ENCODE results near the gene AGAP2.
A peak's percentile ranks its signal among the peaks of the same experiment; 100 is the strongest.

Gene AGAP2

GRCh38 chr12:57770734-57771133 is 32.2 kb upstream of the AGAP2 start:
- Histone ChIP-seq H3K27ac (ENCODE audit: poor library complexity, severe bottlenecking) (peak overlapping the region; percentile 81), H3K27me3 (ENCODE audit: insufficient read depth, poor library complexity, severe bottlenecking) (no peaks in the 10 kb centered on the region), H3K4me3 (ENCODE audit: severe bottlenecking) (no peak overlapping the region), H3K36me3 (ENCODE audit: low read depth) (peaks cover 32% of the 10 kb centered on the region), H3K4me1 (ENCODE audit: insufficient read depth, poor library complexity, severe bottlenecking) (peaks cover 4% of the 10 kb centered on the region), H3K9me3 (ENCODE audit: severe bottlenecking) (no peaks in the 10 kb centered on the region)
- no peak for ATAC-seq (ENCODE audit: low read depth)
- DNase-seq (ENCODE audit: low spot score), result no peak
- no peak for TF ChIP-seq CTCF (IDR thresholded peaks at IDR 0.05; ENCODE audit: poor library complexity, severe bottlenecking)

DNA sequence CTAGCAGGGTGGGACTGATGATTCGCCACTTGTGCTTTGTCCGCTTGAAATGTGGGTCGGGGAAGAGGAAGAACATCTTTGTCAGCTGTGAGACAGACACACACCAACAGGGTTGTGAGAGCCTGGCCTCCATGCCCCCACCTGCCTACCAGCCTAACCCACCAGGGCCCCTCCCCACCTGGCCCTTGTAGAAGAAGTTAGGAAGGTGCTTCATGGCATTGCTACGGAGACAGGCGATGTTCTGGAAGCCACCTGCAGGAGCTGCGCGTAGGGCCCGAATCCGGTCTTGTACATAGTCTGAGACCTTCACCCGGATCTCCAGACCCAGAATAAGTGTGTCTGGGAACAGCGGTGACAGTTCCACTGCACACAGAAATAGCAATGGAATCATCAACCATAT is 31.1 kb upstream of the AGAP2 start:
- Histone ChIP-seq H3K4me3 (ENCODE audit: severe bottlenecking) (no peak overlapping the region), H3K27ac (ENCODE audit: poor library complexity, severe bottlenecking) (no peak overlapping the region), H3K27me3 (ENCODE audit: insufficient read depth, poor library complexity, severe bottlenecking) (no peaks in the 10 kb centered on the region), H3K36me3 (ENCODE audit: low read depth) (peaks cover 27% of the 10 kb centered on the region), H3K9me3 (ENCODE audit: severe bottlenecking) (no peaks in the 10 kb centered on the region), H3K4me1 (ENCODE audit: insufficient read depth, poor library complexity, severe bottlenecking) (peaks cover 4% of the 10 kb centered on the region)
- no peak for DNase-seq (ENCODE audit: low spot score)
- TF ChIP-seq CTCF (IDR thresholded peaks at IDR 0.05; ENCODE audit: poor library complexity, severe bottlenecking), result no peak
- no peak for ATAC-seq (ENCODE audit: low read depth)

GRCh38 chr12:57767876-57768275 is 29.3 kb upstream of the AGAP2 start:
- no peak for DNase-seq (ENCODE audit: low spot score)
- Histone ChIP-seq H3K27ac (ENCODE audit: poor library complexity, severe bottlenecking) (peak overlapping the region; percentile 83), H3K27me3 (ENCODE audit: insufficient read depth, poor library complexity, severe bottlenecking) (no peaks in the 10 kb centered on the region)

DNA sequence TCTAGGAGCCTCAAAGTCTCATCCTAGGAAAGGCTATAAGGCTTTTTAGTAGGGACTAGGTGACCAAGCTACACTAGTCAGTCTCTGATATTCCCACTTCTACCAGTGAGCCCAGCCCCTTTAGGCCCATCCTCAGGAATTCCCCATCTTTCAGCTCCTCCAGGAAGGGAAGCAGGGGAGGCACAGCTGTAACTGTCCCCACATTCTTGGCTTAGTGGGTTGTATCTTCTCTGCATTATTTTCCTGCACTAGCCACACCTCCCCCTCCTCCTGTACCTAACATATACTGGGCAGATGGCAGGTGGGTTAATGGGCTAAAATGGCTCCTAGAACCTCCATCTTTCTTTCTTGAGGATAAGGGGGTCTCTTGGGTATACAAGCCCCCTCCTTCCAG is 28.8 kb upstream of the AGAP2 start:
- DNase-seq (ENCODE audit: low spot score) (no peak), ATAC-seq (ENCODE audit: low read depth) (no peak)
- Histone ChIP-seq H3K27me3 (ENCODE audit: insufficient read depth, poor library complexity, severe bottlenecking) (no peaks in the 10 kb centered on the region), H3K4me1 (ENCODE audit: insufficient read depth, poor library complexity, severe bottlenecking) (peaks cover 4% of the 10 kb centered on the region), H3K27ac (ENCODE audit: poor library complexity, severe bottlenecking) (peak overlapping the region; percentile 83), H3K36me3 (ENCODE audit: low read depth) (peaks cover 37% of the 10 kb centered on the region), H3K9me3 (ENCODE audit: severe bottlenecking) (no peaks in the 10 kb centered on the region), H3K4me3 (ENCODE audit: severe bottlenecking) (peak overlapping the region; percentile 55)
- TF ChIP-seq CTCF (IDR thresholded peaks at IDR 0.05; ENCODE audit: poor library complexity, severe bottlenecking), result no peak

More at GRCh38 chr12:57767876-57768275, 29.3 kb upstream of the AGAP2 start:
- peaks cover 31% of the 10 kb centered on the region for H3K36me3 ChIP-seq (ENCODE audit: low read depth)
- TF ChIP-seq CTCF (IDR thresholded peaks at IDR 0.05; ENCODE audit: poor library complexity, severe bottlenecking), result no peak
- ATAC-seq (ENCODE audit: low read depth), result no peak
- peaks cover 4% of the 10 kb centered on the region for H3K4me1 ChIP-seq (ENCODE audit: insufficient read depth, poor library complexity, severe bottlenecking)
- no peaks in the 10 kb centered on the region for H3K9me3 ChIP-seq (ENCODE audit: severe bottlenecking)
- H3K4me3 ChIP-seq (ENCODE audit: severe bottlenecking), result no peak overlapping the region

GRCh38 chr12:57766464-57767304 is 28.1 kb upstream of the AGAP2 start, which contains the start of gene CYP27B1:
Gene CYP27B1 (minus strand): TSS chr12:57767078. CDS start chr12:57767041, 37 bp downstream.
- Histone ChIP-seq H3K9me3 (ENCODE audit: severe bottlenecking) (no peaks in the 10 kb centered on the region), H3K27me3 (ENCODE audit: insufficient read depth, poor library complexity, severe bottlenecking) (no peaks in the 10 kb centered on the region), H3K27ac (ENCODE audit: poor library complexity, severe bottlenecking) (peak within 1 kb of the TSS; percentile 83), H3K4me3 (ENCODE audit: severe bottlenecking) (peak within 1 kb of the TSS; percentile 55), H3K4me1 (ENCODE audit: insufficient read depth, poor library complexity, severe bottlenecking) (peaks cover 4% of the 10 kb centered on the region), H3K36me3 (ENCODE audit: low read depth) (peaks cover 43% of the 10 kb centered on the region)
- DNase-seq (ENCODE audit: low spot score) (peak; percentile 85), ATAC-seq (ENCODE audit: low read depth) (peak; percentile 54)
- TF ChIP-seq CTCF (IDR thresholded peaks at IDR 0.05; ENCODE audit: poor library complexity, severe bottlenecking), result no peak
